ENCODE data around the gene RNASEH2A. TPM values are rescaled to one million over a fixed set of nuclear protein-coding genes. Genes with fewer than 3 reads are reported as not detected.

The RNASEH2A gene
- total RNA-seq, 2 donors from 2014 or later = 3.0 to 7.9 TPM

DNA sequence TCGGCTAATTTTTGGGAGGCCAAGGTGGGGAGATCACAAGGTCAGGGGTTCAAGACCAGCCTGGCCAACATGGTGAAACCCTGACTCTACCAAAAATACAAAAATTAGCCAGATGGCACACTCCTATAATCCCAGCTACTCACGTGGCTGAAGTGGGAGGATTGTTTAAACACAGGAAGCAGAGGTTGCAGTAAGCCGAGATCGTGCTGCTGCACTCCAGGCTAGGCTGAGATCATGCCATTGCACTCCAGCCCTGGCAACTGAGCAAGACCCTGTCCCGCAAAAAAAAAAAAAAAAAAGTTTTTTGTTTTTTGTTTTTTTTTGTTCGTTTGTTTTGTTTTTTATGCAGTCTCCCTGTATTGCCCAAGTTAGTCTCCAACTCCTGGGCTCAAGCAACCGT lies 53.2 kb downstream of the RNASEH2A start:
- TF ChIP-seq CTCF (IDR thresholded peaks at IDR 0.05) = no peak
- Histone ChIP-seq H3K27ac (no peak overlapping the region), H3K27me3 (replicated peaks; ENCODE audit: insufficient read depth) (no peaks in the 10 kb centered on the region), H3K9me3 (peaks cover 3% of the 10 kb centered on the region), H3K4me3 (no peak overlapping the region), H3K4me1 (ENCODE audit: control insufficient read depth in 1 of 2, low read depth in 2 of 2) (no peaks in the 10 kb centered on the region), H3K36me3 (no peaks in the 10 kb centered on the region)
- ATAC-seq (ENCODE audit: insufficient number of reproducible peaks, low FRiP score, low read depth) = no peak
- no peak for DNase-seq (ENCODE audit: low spot score)

Other genes starting within 250 kb of the RNASEH2A start
- 1 to 10 TPM; 3.4 to 8.1 TPM for gene ZNF490, start 195.8 kb upstream of the RNASEH2A start, total RNA-seq
- 10 to 100 TPM; 26.0 to 32.4 TPM for gene ZNF791, start 195.7 kb upstream of the RNASEH2A start, total RNA-seq
- 100 to 1,000 TPM; 111 to 118 TPM for gene MAN2B1, start 139.8 kb upstream of the RNASEH2A start, total RNA-seq
- gene WDR83, start 139.8 kb upstream of the RNASEH2A start, total RNA-seq = 10 to 100 TPM; 12.1 to 16.2 TPM
- gene DHPS, start 124.7 kb upstream of the RNASEH2A start, total RNA-seq = 100 to 1,000 TPM; 101 to 114 TPM
- gene GNG14, start 118.6 kb upstream of the RNASEH2A start, total RNA-seq = not detected
- 1 to 10 TPM; 3.0 to 3.9 TPM for gene FBXW9, start 110.0 kb upstream of the RNASEH2A start, total RNA-seq
- 10 to 100 TPM; 79.0 to 88.9 TPM for gene TNPO2, start 82.7 kb upstream of the RNASEH2A start, total RNA-seq
- gene TRIR, start 71.9 kb upstream of the RNASEH2A start, total RNA-seq = 100 to 1,000 TPM; 252 to 308 TPM
- 10 to 100 TPM; 30.7 to 50.0 TPM for gene GET3, start 69.1 kb upstream of the RNASEH2A start, total RNA-seq
- gene BEST2, start 54.8 kb upstream of the RNASEH2A start, total RNA-seq = not detected
- 100 to 1,000 TPM in 1 of 2 donors, 10 to 100 TPM in 1; 22.6 to 102 TPM for gene HOOK2, start 31.0 kb upstream of the RNASEH2A start, total RNA-seq
- 1,000 to 10,000 TPM in 1 of 2 donors, 100 to 1,000 TPM in 1; 698 to 2,087 TPM for gene JUNB, start 15.1 kb upstream of the RNASEH2A start, total RNA-seq
- gene PRDX2, start 4.8 kb upstream of the RNASEH2A start, total RNA-seq = 100 to 1,000 TPM; 107 to 235 TPM
- not detected for gene THSD8, start 4.5 kb upstream of the RNASEH2A start, total RNA-seq
- gene RTBDN, start 28.0 kb downstream of the RNASEH2A start, total RNA-seq = not detected
- gene MAST1, start 31.9 kb downstream of the RNASEH2A start, total RNA-seq = not detected
- 10 to 100 TPM; 24.0 to 53.3 TPM for gene DNASE2, start 74.9 kb downstream of the RNASEH2A start, total RNA-seq
- gene KLF1, start 80.6 kb downstream of the RNASEH2A start, total RNA-seq = not detected
- gene GCDH, start 84.6 kb downstream of the RNASEH2A start, total RNA-seq = 10 to 100 TPM; 30.2 to 60.7 TPM
- gene SYCE2, start 112.7 kb downstream of the RNASEH2A start, total RNA-seq = not detected
- gene FARSA, start 127.1 kb downstream of the RNASEH2A start, total RNA-seq = 10 to 100 TPM; 31.8 to 76.8 TPM
- 100 to 1,000 TPM; 415 to 467 TPM for gene CALR, start 132.0 kb downstream of the RNASEH2A start, total RNA-seq
- gene RAD23A, start 139.3 kb downstream of the RNASEH2A start, total RNA-seq = 100 to 1,000 TPM; 116 to 130 TPM
- gene GADD45GIP1, start 150.6 kb downstream of the RNASEH2A start, total RNA-seq = 10 to 100 TPM; 30.2 to 42.8 TPM
- gene DAND5, start 163.0 kb downstream of the RNASEH2A start, total RNA-seq = not detected
- 100 to 1,000 TPM; 126 to 145 TPM for gene NFIX, start 188.9 kb downstream of the RNASEH2A start, total RNA-seq